ENCODE measurements around the gene CDR2.

CDR2 gene

GRCh38 chr16:22333457-22333994, 40.9 kb downstream of the CDR2 start:
- Histone ChIP-seq H3K27me3 (ENCODE audit: low read depth) (no peaks in the 10 kb centered on the region), H3K9me3 (peaks cover 2% of the 10 kb centered on the region; the same call in 1 of the 2 replicates), H3K4me1 (no peaks in the 10 kb centered on the region), H3K36me3 (replicated peaks) (peaks cover 60% of the 10 kb centered on the region), H3K4me3 (no peak overlapping the region)
- in situ Hi-C loops (cut with MboI; ENCODE audit: low sequenced_read_pairs), result loop anchor here (25.0 kb wide), 2 partner anchors 329 to 1196 kb away; no protein-coding TSS in a partner anchor
- no peak for DNase-seq (ENCODE audit: low spot score in 2 of 2)

- H3K4me3 ChIP-seq, result no peak overlapping the region
- DNase-seq (ENCODE audit: low spot score in 2 of 2), result no peak
- H3K9me3 ChIP-seq, result no peaks in the 10 kb centered on the region
- H3K27me3 ChIP-seq (ENCODE audit: low read depth), result no peaks in the 10 kb centered on the region
- H3K4me1 ChIP-seq, result no peaks in the 10 kb centered on the region
- peaks cover 76% of the 10 kb centered on the region for H3K36me3 ChIP-seq (replicated peaks)
- in situ Hi-C loops (cut with MboI; ENCODE audit: low sequenced_read_pairs), result loop anchor here (25.0 kb wide), 2 partner anchors 332 to 1193 kb away; no protein-coding TSS in a partner anchor
Measured at GRCh38 chr16:22330326-22330725, 44.1 kb downstream of the CDR2 start.

GRCh38 chr16:22329199-22329695, 45.2 kb downstream of the CDR2 start:
- no peaks in the 10 kb centered on the region for H3K4me1 ChIP-seq
- no peaks in the 10 kb centered on the region for H3K9me3 ChIP-seq
- no peak for DNase-seq (ENCODE audit: low spot score in 2 of 2)
- H3K27me3 ChIP-seq (ENCODE audit: low read depth), result no peaks in the 10 kb centered on the region
- in situ Hi-C loops (cut with MboI; ENCODE audit: low sequenced_read_pairs), result loop anchor here (10.0 to 25.0 kb wide), 3 partner anchors 333 to 1192 kb away; no protein-coding TSS in a partner anchor
- H3K4me3 ChIP-seq, result no peak overlapping the region
- H3K36me3 ChIP-seq (replicated peaks), result peaks cover 76% of the 10 kb centered on the region

- in situ Hi-C loops (cut with MboI; ENCODE audit: low sequenced_read_pairs), result loop anchor here (10.0 to 25.0 kb wide), 3 partner anchors 334 to 1191 kb away; no protein-coding TSS in a partner anchor
- no peak for DNase-seq (ENCODE audit: low spot score in 2 of 2)
- Histone ChIP-seq H3K4me1 (no peaks in the 10 kb centered on the region), H3K9me3 (no peaks in the 10 kb centered on the region), H3K36me3 (replicated peaks) (peaks cover 76% of the 10 kb centered on the region), H3K4me3 (no peak overlapping the region), H3K27me3 (ENCODE audit: low read depth) (no peaks in the 10 kb centered on the region)
Measured at GRCh38 chr16:22328081-22328725, 46.2 kb downstream of the CDR2 start.

DNA sequence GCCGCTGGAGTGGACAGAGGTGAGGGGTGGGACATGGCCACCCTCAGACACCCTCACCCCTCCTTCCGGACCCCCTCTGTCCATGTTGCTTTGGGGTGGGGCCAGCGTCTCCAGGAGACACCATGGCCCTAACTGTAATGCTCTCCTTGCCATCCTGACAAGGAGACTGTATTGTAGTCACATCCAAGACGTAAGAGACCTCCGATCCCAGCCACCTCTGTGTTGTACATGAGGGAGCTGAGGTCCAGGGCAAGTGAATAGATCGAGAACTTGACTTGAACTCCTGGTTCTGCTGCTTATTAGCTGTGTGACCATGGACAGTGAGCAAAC, 47.0 kb downstream of the CDR2 start:
- H3K4me3 ChIP-seq, result no peak overlapping the region
- no peak for DNase-seq (ENCODE audit: low spot score in 2 of 2)
- H3K4me1 ChIP-seq, result no peaks in the 10 kb centered on the region
- in situ Hi-C loops (cut with MboI; ENCODE audit: low sequenced_read_pairs), result loop anchor here (10.0 to 25.0 kb wide), 3 partner anchors 335 to 1190 kb away; no protein-coding TSS in a partner anchor
- no peaks in the 10 kb centered on the region for H3K9me3 ChIP-seq
- H3K36me3 ChIP-seq (replicated peaks), result peaks cover 73% of the 10 kb centered on the region
- H3K27me3 ChIP-seq (ENCODE audit: low read depth), result no peaks in the 10 kb centered on the region

GRCh38 chr16:22326771-22327445, 47.5 kb downstream of the CDR2 start:
- Histone ChIP-seq H3K4me1 (no peaks in the 10 kb centered on the region), H3K9me3 (no peaks in the 10 kb centered on the region), H3K4me3 (no peak overlapping the region), H3K27me3 (ENCODE audit: low read depth) (no peaks in the 10 kb centered on the region), H3K36me3 (replicated peaks) (peaks cover 73% of the 10 kb centered on the region)
- in situ Hi-C loops (cut with MboI; ENCODE audit: low sequenced_read_pairs), result loop anchor here (10.0 to 25.0 kb wide), 3 partner anchors 335 to 1190 kb away; no protein-coding TSS in a partner anchor
- DNase-seq (ENCODE audit: low spot score in 2 of 2), result no peak

- H3K4me1 ChIP-seq, result no peaks in the 10 kb centered on the region
- in situ Hi-C loops (cut with MboI; ENCODE audit: low sequenced_read_pairs), result loop anchor here (10.0 to 25.0 kb wide), 3 partner anchors 336 to 1189 kb away; no protein-coding TSS in a partner anchor
- H3K9me3 ChIP-seq, result no peaks in the 10 kb centered on the region
- peaks cover 73% of the 10 kb centered on the region for H3K36me3 ChIP-seq (replicated peaks)
- DNase-seq (ENCODE audit: low spot score in 2 of 2), result no peak
- H3K4me3 ChIP-seq, result no peak overlapping the region
- no peaks in the 10 kb centered on the region for H3K27me3 ChIP-seq (ENCODE audit: low read depth)
Measured at GRCh38 chr16:22326369-22326652, 48.1 kb downstream of the CDR2 start.

GRCh38 chr16:22325598-22326368, 48.6 kb downstream of the CDR2 start:
- Histone ChIP-seq H3K9me3 (no peaks in the 10 kb centered on the region), H3K36me3 (replicated peaks) (peaks cover 73% of the 10 kb centered on the region), H3K4me1 (no peaks in the 10 kb centered on the region), H3K27me3 (ENCODE audit: low read depth) (no peaks in the 10 kb centered on the region), H3K4me3 (no peak overlapping the region)
- in situ Hi-C loops (cut with MboI; ENCODE audit: low sequenced_read_pairs), result loop anchor here (10.0 to 25.0 kb wide), 3 partner anchors 337 to 1188 kb away; no protein-coding TSS in a partner anchor
- DNase-seq (ENCODE audit: low spot score in 2 of 2), result no peak

DNA sequence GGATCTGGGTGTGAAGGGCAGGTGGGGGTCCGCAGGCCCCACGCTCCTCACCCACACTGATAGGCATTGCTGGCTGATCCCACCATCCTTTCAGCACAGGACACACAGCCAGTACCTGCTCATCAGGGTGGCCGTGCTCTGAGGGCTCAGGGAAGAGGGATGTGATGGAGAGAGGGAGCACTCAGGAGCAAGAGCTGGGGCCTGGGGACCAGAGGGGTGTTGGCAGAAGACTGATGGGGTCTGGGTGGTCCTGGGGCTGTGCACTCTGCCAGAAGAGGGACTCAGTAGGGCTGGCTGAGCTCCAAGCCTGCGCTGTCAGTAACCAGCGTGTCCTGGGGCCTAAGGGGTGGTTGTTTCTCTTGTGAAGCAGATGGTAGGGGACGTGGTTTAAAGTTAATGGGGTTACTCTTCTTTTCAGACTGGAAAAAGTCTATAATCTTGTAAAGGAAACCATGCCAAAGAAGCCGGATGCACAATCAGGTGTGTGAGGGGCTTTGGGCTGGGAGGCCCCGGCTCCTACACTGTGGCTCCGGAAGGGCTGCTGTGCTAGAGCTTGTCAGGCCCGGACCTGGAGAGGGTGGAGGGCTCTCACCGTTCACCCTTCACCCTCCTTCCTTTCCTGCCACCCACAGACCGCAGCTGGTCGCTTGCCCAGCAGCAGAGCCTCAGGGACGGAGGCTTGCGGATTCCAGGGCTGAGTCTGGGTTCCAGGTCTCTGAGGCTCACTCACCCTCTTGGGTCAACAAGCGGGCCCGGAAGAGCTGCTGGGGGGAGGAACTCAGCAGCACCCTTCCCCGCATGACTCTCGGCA, 49.4 kb downstream of the CDR2 start:
- H3K4me3 ChIP-seq, result no peak overlapping the region
- in situ Hi-C loops (cut with MboI; ENCODE audit: low sequenced_read_pairs), result loop anchor here (10.0 to 25.0 kb wide), 4 partner anchors 87 to 1188 kb away; no protein-coding TSS in a partner anchor
- no peaks in the 10 kb centered on the region for H3K27me3 ChIP-seq (ENCODE audit: low read depth)
- no peaks in the 10 kb centered on the region for H3K9me3 ChIP-seq
- no peak for DNase-seq (ENCODE audit: low spot score in 2 of 2)
- H3K36me3 ChIP-seq (replicated peaks), result peaks cover 77% of the 10 kb centered on the region
- no peaks in the 10 kb centered on the region for H3K4me1 ChIP-seq

DNA sequence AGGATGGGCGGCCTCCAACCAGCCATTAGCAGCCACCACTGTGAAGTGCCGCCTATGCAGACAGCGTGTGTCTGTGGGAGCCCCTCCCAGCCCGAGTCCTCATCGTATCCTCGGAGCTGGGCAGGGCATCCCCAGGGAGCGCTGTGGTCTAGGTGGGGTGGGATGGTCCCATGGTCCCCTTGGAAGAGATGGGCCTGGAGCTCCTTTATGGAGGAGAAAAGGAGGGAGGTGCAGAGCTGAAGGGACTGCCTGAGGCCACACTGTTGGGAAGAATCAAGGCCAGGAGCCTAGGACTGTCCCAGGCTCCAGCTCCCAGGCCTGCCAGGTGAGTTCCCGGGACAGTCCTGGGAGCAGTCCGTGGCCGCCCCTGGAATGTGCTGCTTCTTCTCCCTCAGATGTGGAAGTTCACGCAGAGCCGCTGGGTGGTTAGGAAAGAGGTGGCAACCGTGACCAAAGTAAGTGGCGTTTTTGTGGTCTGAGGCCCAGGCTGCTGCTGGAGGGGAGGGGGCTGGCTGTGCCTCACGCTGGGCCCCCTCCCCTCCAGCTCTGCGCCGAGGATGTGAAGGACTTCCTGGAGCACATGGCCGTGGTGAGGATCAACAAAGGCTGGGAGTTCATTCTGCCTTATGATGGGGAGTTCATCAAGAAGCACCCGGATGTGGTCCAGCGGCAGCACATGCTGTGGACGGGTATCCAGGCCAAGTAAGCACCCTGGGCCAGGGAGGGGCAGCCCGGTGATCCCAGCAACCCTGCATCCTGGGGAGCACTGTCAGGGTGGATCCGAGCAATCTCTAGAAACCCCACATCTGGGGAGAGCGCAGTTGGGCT, 50.2 kb downstream of the CDR2 start:
- no peak for DNase-seq (ENCODE audit: low spot score in 2 of 2)
- no peaks in the 10 kb centered on the region for H3K4me1 ChIP-seq
- no peak overlapping the region for H3K4me3 ChIP-seq
- peaks cover 78% of the 10 kb centered on the region for H3K36me3 ChIP-seq (replicated peaks)
- in situ Hi-C loops (cut with MboI; ENCODE audit: low sequenced_read_pairs), result loop anchor here (10.0 to 25.0 kb wide), 2 partner anchors 88 to 759 kb away; no protein-coding TSS in a partner anchor
- H3K27me3 ChIP-seq (ENCODE audit: low read depth), result no peaks in the 10 kb centered on the region
- H3K9me3 ChIP-seq, result no peaks in the 10 kb centered on the region

- no peak for DNase-seq (ENCODE audit: low spot score in 2 of 2)
- H3K9me3 ChIP-seq, result no peaks in the 10 kb centered on the region
Measured at GRCh38 chr16:22323173-22323958, 51.1 kb downstream of the CDR2 start.

More at GRCh38 chr16:22323173-22323958, 51.1 kb downstream of the CDR2 start:
- Histone ChIP-seq H3K4me1 (no peaks in the 10 kb centered on the region), H3K4me3 (no peak overlapping the region), H3K36me3 (replicated peaks) (peaks cover 79% of the 10 kb centered on the region), H3K27me3 (ENCODE audit: low read depth) (no peaks in the 10 kb centered on the region)
- in situ Hi-C loops (cut with MboI; ENCODE audit: low sequenced_read_pairs), result loop anchor here (10.0 to 25.0 kb wide), 2 partner anchors 89 to 759 kb away; no protein-coding TSS in a partner anchor

Measured in HAP-1 (cell line).